ENCODE results near the gene FCGR1A. TPM values are rescaled to one million over a fixed set of nuclear protein-coding genes. Genes with fewer than 3 reads are reported as not detected.
"Not testable (repeated sequence)": the region's sequence is repeated elsewhere in the genome, so short reads cannot be mapped to it uniquely, and the experiment has no call there.

FCGR1A gene
- total and polyA plus RNA-seq, 2 of the 4 experiments (the other 2 are of a cell fraction), result not detected

DNA sequence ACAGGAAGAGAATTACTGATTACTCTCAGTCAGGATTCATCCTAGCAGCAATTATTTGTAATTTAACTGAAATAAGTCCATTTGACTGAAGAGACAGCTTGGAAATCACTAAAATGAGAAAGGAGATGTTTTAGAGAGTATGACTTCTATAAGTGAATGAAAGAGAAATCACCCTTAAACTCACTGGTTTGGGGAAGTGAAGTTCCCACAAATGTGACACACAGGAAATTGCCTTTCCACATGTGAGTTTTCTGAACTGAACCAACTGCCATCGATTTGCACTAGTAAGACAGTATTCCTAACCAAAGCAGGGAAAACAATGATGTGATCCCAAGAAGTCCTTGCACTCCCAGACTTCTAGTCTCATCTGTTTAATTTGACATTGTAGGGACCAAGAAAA lies 13.3 kb upstream of the FCGR1A start:
- H3K4me3 ChIP-seq (ENCODE audit: insufficient read depth, low read depth, low read length); H2BK120ac ChIP-seq (ENCODE audit: low read depth, low read length); H3K79me1 ChIP-seq (ENCODE audit: low read depth in 1 of 2, low read length in 2 of 2); H4K91ac ChIP-seq (ENCODE audit: insufficient read depth, low read depth, low read length); H4K5ac ChIP-seq (ENCODE audit: low read depth, low read length); H2BK5ac ChIP-seq (ENCODE audit: low read depth, low read length, poor library complexity, severe bottlenecking); H3K9me1 ChIP-seq (ENCODE audit: insufficient read depth, low read length); BruUV-seq (replicated peaks); H3K9ac ChIP-seq (ENCODE audit: low read depth, low read length); H2AFZ ChIP-seq (replicated peaks; ENCODE audit: low read length, poor library complexity); intact Hi-C loops (cut with micrococcal nuclease); H3K56ac ChIP-seq (ENCODE audit: extremely low read depth, insufficient read depth, low read length); H3K4ac ChIP-seq (ENCODE audit: low read depth, low read length); H3K27ac ChIP-seq (ENCODE audit: insufficient read depth, low read length); dilution Hi-C loops (cut with HindIII; ENCODE audit: low sequenced_read_pairs, unreplicated experiment); H3K4me2 ChIP-seq (ENCODE audit: low read depth, low read length); H2BK15ac ChIP-seq (ENCODE audit: low read depth, low read length); H4K20me1 ChIP-seq (ENCODE audit: insufficient read depth, low read length); H3K18ac ChIP-seq (ENCODE audit: low read depth, low read length); ATAC-seq (ENCODE audit: low read depth); H2AK9ac ChIP-seq (replicated peaks; ENCODE audit: low read depth, low read length, poor library complexity); H3K23ac ChIP-seq (ENCODE audit: low read depth, low read length); CTCF ChIA-PET; DNase-seq; H3K27me3 ChIP-seq (ENCODE audit: control insufficient read depth, insufficient read depth, low read length); POLR2A ChIA-PET (ENCODE audit: unreplicated experiment); H2BK20ac ChIP-seq (ENCODE audit: low read depth, low read length); H4K8ac ChIP-seq (ENCODE audit: low read depth in 2 of 2, low read length in 2 of 2); in situ Hi-C loops (cut with MboI; ENCODE audit: low sequenced_read_pairs); H2AK5ac ChIP-seq (ENCODE audit: low read depth, low read length); H3K4me1 ChIP-seq (ENCODE audit: control insufficient read depth, insufficient read depth, low read length); H3K9me3 ChIP-seq (ENCODE audit: control insufficient read depth, insufficient read depth, low read length); H3K36me3 ChIP-seq (ENCODE audit: control insufficient read depth, insufficient read depth, low read length); H3K14ac ChIP-seq (replicated peaks; ENCODE audit: low read depth, low read length): not testable (repeated sequence)
- no CpG with 5 or more reads among the region's 1 CpG for WGBS, 2 experiments (ENCODE audit: extremely low coverage in 2 of 2, insufficient read length in 1 of 2)

DNA sequence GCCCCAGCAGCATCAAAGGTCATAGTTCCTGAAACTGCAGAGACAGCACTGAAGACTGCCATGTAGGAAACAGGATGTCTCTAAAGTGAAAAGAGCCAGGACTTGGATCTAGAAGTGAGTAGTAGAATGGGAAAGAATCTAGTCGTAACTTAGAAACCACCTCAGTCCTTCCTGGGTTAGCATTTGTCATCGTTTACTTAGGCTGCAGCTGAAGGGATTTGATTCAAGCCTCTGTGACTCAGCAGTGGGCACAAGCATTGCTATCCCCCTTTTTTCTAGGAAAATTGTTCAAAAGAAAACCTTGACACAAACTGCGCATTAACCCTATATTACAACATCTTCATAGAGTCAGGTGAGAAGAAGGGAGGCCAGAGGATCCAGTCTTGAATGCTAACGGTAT lies 11.8 kb upstream of the FCGR1A start:
- H3K4me2 ChIP-seq (ENCODE audit: low read depth, low read length); H3K14ac ChIP-seq (replicated peaks; ENCODE audit: low read depth, low read length); H4K8ac ChIP-seq (ENCODE audit: low read depth in 2 of 2, low read length in 2 of 2); H3K4ac ChIP-seq (ENCODE audit: low read depth, low read length); H3K79me1 ChIP-seq (ENCODE audit: low read depth in 1 of 2, low read length in 2 of 2); H3K18ac ChIP-seq (ENCODE audit: low read depth, low read length); H3K27me3 ChIP-seq (ENCODE audit: control insufficient read depth, insufficient read depth, low read length); H3K56ac ChIP-seq (ENCODE audit: extremely low read depth, insufficient read depth, low read length); H2AFZ ChIP-seq (replicated peaks; ENCODE audit: low read length, poor library complexity); H2BK5ac ChIP-seq (ENCODE audit: low read depth, low read length, poor library complexity, severe bottlenecking); H3K9ac ChIP-seq (ENCODE audit: low read depth, low read length); CTCF ChIA-PET; H3K36me3 ChIP-seq (ENCODE audit: control insufficient read depth, insufficient read depth, low read length); dilution Hi-C loops (cut with HindIII; ENCODE audit: low sequenced_read_pairs, unreplicated experiment); H3K9me3 ChIP-seq (ENCODE audit: control insufficient read depth, insufficient read depth, low read length); H3K4me3 ChIP-seq (ENCODE audit: insufficient read depth, low read depth, low read length); H2BK15ac ChIP-seq (ENCODE audit: low read depth, low read length); H4K91ac ChIP-seq (ENCODE audit: insufficient read depth, low read depth, low read length); H3K4me1 ChIP-seq (ENCODE audit: control insufficient read depth, insufficient read depth, low read length); H3K23ac ChIP-seq (ENCODE audit: low read depth, low read length); in situ Hi-C loops (cut with MboI; ENCODE audit: low sequenced_read_pairs); H3K27ac ChIP-seq (ENCODE audit: insufficient read depth, low read length); H2BK120ac ChIP-seq (ENCODE audit: low read depth, low read length); H4K20me1 ChIP-seq (ENCODE audit: insufficient read depth, low read length); BruUV-seq (replicated peaks); POLR2A ChIA-PET (ENCODE audit: unreplicated experiment); intact Hi-C loops (cut with micrococcal nuclease); H2AK5ac ChIP-seq (ENCODE audit: low read depth, low read length); H2AK9ac ChIP-seq (replicated peaks; ENCODE audit: low read depth, low read length, poor library complexity); H4K5ac ChIP-seq (ENCODE audit: low read depth, low read length); H3K9me1 ChIP-seq (ENCODE audit: insufficient read depth, low read length); ATAC-seq (ENCODE audit: low read depth); H2BK20ac ChIP-seq (ENCODE audit: low read depth, low read length): not testable (repeated sequence)
- no CpG with 5 or more reads among the region's 4 CpGs for WGBS, 2 experiments (ENCODE audit: extremely low coverage in 2 of 2, insufficient read length in 1 of 2)
- DNase-seq, result peak; percentile 0

Measured in IMR-90 (cell line).